ENCODE measurements around the gene SYCP2. TPM values are rescaled to one million over a fixed set of nuclear protein-coding genes. Genes with fewer than 3 reads are reported as not detected.

The SYCP2 gene
- total RNA-seq, 1 experiment from 2014 or later = 1.8 TPM

- no peaks in the 10 kb centered on the region for H3K27me3 ChIP-seq (ENCODE audit: low read length)
- no peaks in the 10 kb centered on the region for H3F3A ChIP-seq (ENCODE audit: low read length, unreplicated experiment)
- intact Hi-C loops (cut with micrococcal nuclease) = loop anchor here (1.0 kb wide), 2 partner anchors 14 to 34 kb away; no protein-coding TSS in a partner anchor
- H3K4me3 ChIP-seq (ENCODE audit: low read length) = peak overlapping the region; percentile 24; the same call in 1 of the 2 replicates
- no peaks in the 10 kb centered on the region for H3K9me3 ChIP-seq (ENCODE audit: low read length)
- H3K36me3 ChIP-seq (ENCODE audit: low read depth, low read length) = no peaks in the 10 kb centered on the region
- TF ChIP-seq, protein P1, sequence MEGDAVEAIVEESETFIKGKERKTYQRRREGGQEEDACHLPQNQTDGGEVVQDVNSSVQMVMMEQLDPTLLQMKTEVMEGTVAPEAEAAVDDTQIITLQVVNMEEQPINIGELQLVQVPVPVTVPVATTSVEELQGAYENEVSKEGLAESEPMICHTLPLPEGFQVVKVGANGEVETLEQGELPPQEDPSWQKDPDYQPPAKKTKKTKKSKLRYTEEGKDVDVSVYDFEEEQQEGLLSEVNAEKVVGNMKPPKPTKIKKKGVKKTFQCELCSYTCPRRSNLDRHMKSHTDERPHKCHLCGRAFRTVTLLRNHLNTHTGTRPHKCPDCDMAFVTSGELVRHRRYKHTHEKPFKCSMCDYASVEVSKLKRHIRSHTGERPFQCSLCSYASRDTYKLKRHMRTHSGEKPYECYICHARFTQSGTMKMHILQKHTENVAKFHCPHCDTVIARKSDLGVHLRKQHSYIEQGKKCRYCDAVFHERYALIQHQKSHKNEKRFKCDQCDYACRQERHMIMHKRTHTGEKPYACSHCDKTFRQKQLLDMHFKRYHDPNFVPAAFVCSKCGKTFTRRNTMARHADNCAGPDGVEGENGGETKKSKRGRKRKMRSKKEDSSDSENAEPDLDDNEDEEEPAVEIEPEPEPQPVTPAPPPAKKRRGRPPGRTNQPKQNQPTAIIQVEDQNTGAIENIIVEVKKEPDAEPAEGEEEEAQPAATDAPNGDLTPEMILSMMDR (conservative IDR thresholded peaks at IDR 0.05; ENCODE audit: low read depth, low read length) = no peak
- TF ChIP-seq EZH2phosphoT487 (IDR thresholded peaks at IDR 0.05; ENCODE audit: borderline replicate concordance, low read length) (no peak), EZH2 (IDR thresholded peaks at IDR 0.05; ENCODE audit: low read length, unreplicated experiment) (no peak)
- H3K79me2 ChIP-seq (ENCODE audit: low read length) = peaks cover 2% of the 10 kb centered on the region; the same call in 1 of the 2 replicates
- H3K4me2 ChIP-seq (ENCODE audit: low read length) = peak overlapping the region; percentile 69
- H3K27ac ChIP-seq (ENCODE audit: low read length) = peak overlapping the region; percentile 83
- H2AFZ ChIP-seq (ENCODE audit: low read length) = peak overlapping the region; percentile 47
- no peaks in the 10 kb centered on the region for H4K20me1 ChIP-seq (ENCODE audit: low read length)
- DNase-seq (peak; percentile 94), ATAC-seq (peak; percentile 65)
- BruUV-seq (replicated peaks) = no TSS peak
- H3K9ac ChIP-seq (ENCODE audit: low read length) = peak overlapping the region; percentile 30; the same call in 1 of the 2 replicates
- CTCF ChIA-PET = interaction anchor here (0.5 to 1.3 kb wide), 3 partner anchors 21 to 103 kb away, joined by 3 to 5 read pairs (median 3); no protein-coding TSS in a partner anchor
- H3K9me2 ChIP-seq (replicated peaks; ENCODE audit: low read length) = no peaks in the 10 kb centered on the region
- POLR2A ChIA-PET (ENCODE audit: unreplicated experiment) = interaction anchor here (0.5 to 1.2 kb wide), 2 partner anchors 21 to 48 kb away, joined by 3 read pairs; no protein-coding TSS in a partner anchor
- H3K4me1 ChIP-seq (ENCODE audit: insufficient read depth, low read length) = peaks cover 53% of the 10 kb centered on the region
Observed at GRCh38 chr20:59831024-59831915, 102.2 kb downstream of the SYCP2 start.

GRCh38 chr20:59830665-59831023, 102.8 kb downstream of the SYCP2 start:
- no peaks in the 10 kb centered on the region for H3K79me2 ChIP-seq (ENCODE audit: low read length)
- TF ChIP-seq EZH2 (IDR thresholded peaks at IDR 0.05; ENCODE audit: low read length, unreplicated experiment) (no peak), EZH2phosphoT487 (IDR thresholded peaks at IDR 0.05; ENCODE audit: borderline replicate concordance, low read length) (no peak)
- TF ChIP-seq, protein P1 (conservative IDR thresholded peaks at IDR 0.05; ENCODE audit: low read depth, low read length) = no peak
- H3K4me3 ChIP-seq (ENCODE audit: low read length) = no peak overlapping the region; the same call in 1 of the 2 replicates
- intact Hi-C loops (cut with micrococcal nuclease) = loop anchor here (1.0 kb wide), 2 partner anchors 15 to 33 kb away; no protein-coding TSS in a partner anchor
- H3K27me3 ChIP-seq (ENCODE audit: low read length) = no peaks in the 10 kb centered on the region
- POLR2A ChIA-PET (ENCODE audit: unreplicated experiment) = interaction anchor here (1.2 kb wide), 1 partner anchor 47 kb away, joined by 3 read pairs; no protein-coding TSS in a partner anchor
- H3F3A ChIP-seq (ENCODE audit: low read length, unreplicated experiment) = no peaks in the 10 kb centered on the region
- no peaks in the 10 kb centered on the region for H3K9me2 ChIP-seq (replicated peaks; ENCODE audit: low read length)
- H3K4me1 ChIP-seq (ENCODE audit: insufficient read depth, low read length) = peaks cover 53% of the 10 kb centered on the region
- ATAC-seq = no peak
- no peaks in the 10 kb centered on the region for H3K36me3 ChIP-seq (ENCODE audit: low read depth, low read length)
- CTCF ChIA-PET = interaction anchor here (0.7 to 1.3 kb wide), 2 partner anchors 47 to 104 kb away, joined by 3 to 5 read pairs; no protein-coding TSS in a partner anchor
- peak; percentile 77 for DNase-seq
- peak overlapping the region; percentile 69 for H3K4me2 ChIP-seq (ENCODE audit: low read length)
- BruUV-seq (replicated peaks) = no TSS peak
- peak overlapping the region; percentile 30; the same call in 1 of the 2 replicates for H3K9ac ChIP-seq (ENCODE audit: low read length)
- peak overlapping the region; percentile 47 for H2AFZ ChIP-seq (ENCODE audit: low read length)
- peak overlapping the region; percentile 83 for H3K27ac ChIP-seq (ENCODE audit: low read length)
- H3K9me3 ChIP-seq (ENCODE audit: low read length) = no peaks in the 10 kb centered on the region
- H4K20me1 ChIP-seq (ENCODE audit: low read length) = no peaks in the 10 kb centered on the region

Measured in PC-3 (cell line).